Activated CD4-positive, alpha-beta memory T cell treated with anti-CD3 and anti-CD28 coated beads, Interleukin-2, amount 10 ng/mL, durations not matched to agents 7 days and 5 days (primary cell): ENCODE measurements around the gene MYRIP. TPM values are rescaled to one million over a fixed set of nuclear protein-coding genes. Genes with fewer than 3 reads are reported as not detected.
"Not testable (repeated sequence)": the region's sequence is repeated elsewhere in the genome, so short reads cannot be mapped to it uniquely, and the experiment has no call there.

Source experiments
- CTCF ChIA-PET: fragments of 350-600 bp; sonication (Branson Sonifier 250); formaldehyde crosslinking; loops from one replicate; lab custom pipeline; 2021; ENCODE audit warnings: antibody characterized with exemption, inconsistent platforms; lab: Charles Lee
- POLR2A ChIA-PET: fragments of 350-600 bp; sonication (Branson Sonifier 250); formaldehyde crosslinking; loops from one replicate; lab custom pipeline; 2021; ENCODE audit warnings: antibody characterized with exemption; lab: Charles Lee
- DNase-seq: peaks from one replicate; pipeline ENCODE4 v3.0.0-alpha.2; 2020
- H3K27ac Mint-ChIP-seq: one replicate; pipeline ENCODE4 v1.8.0; 2021; ENCODE audit warnings: mild to moderate bottlenecking, mixed read lengths
- H3K27me3 Mint-ChIP-seq: one replicate; pipeline ENCODE4 v1.8.0; 2021; ENCODE audit warnings: mixed read lengths
- H3K36me3 Mint-ChIP-seq: one replicate; pipeline ENCODE4 v1.8.0; 2021; ENCODE audit warnings: low read depth, mixed read lengths
- H3K4me1 Mint-ChIP-seq: one replicate; pipeline ENCODE4 v1.8.0; 2021; ENCODE audit warnings: mixed read lengths
- H3K4me3 Mint-ChIP-seq: one replicate; pipeline ENCODE4 v1.8.0; 2021; ENCODE audit warnings: mild to moderate bottlenecking, mixed read lengths
- H3K9me3 Mint-ChIP-seq: one replicate; pipeline ENCODE4 v1.8.0; 2021; ENCODE audit warnings: mixed read lengths
- total RNA-seq, 2 experiments: library from RNA; stranded (reverse); gene quantifications; one replicate each; pipeline ENCODE4 v1.2.3, GENCODE V29; 2021

The MYRIP gene
- total RNA-seq, 2 experiments from 2014 or later, result not detected

GRCh38 chr3:39811561-39811960 is 2.2 kb downstream of the MYRIP start:
- no peak for DNase-seq
- Mint-ChIP-seq H3K27me3 (peaks cover 48% of the 10 kb centered on the region), H3K9me3 (no peaks in the 10 kb centered on the region), H3K4me1 (peaks cover 12% of the 10 kb centered on the region), H3K4me3 (no peak overlapping the region), H3K27ac (no peak overlapping the region), H3K36me3 (peaks cover 8% of the 10 kb centered on the region)
- ChIA-PET POLR2A (no interaction called here), CTCF (no interaction called here)

- no peak for DNase-seq
- peaks cover 39% of the 10 kb centered on the region for H3K27me3 Mint-ChIP-seq
Observed at GRCh38 chr3:39812537-39812936, 3.1 kb downstream of the MYRIP start.

DNA sequence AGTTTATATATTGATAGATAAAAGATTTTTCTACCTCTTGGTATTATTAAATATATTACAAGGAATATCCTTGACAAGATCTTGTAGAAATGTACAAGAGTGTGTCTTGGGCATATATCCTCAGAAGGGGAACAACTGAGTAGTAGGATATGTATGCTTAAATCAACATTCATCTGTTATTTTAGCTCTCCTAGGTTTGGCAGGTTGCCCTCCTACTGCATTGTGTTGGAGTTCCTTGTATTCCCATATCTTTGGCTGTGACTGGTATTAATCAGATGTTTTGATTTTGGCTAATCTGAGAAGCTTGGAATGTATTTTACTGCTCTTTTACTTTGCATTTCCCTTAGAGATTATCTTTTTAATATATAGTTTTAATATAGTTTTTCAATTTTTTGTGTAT is 4.6 kb downstream of the MYRIP start:
- no peak for DNase-seq
- H3K36me3 Mint-ChIP-seq, result peaks cover 4% of the 10 kb centered on the region
- POLR2A ChIA-PET, result no interaction called here
- H3K4me1 Mint-ChIP-seq, result peaks cover 8% of the 10 kb centered on the region
- no peak overlapping the region for H3K4me3 Mint-ChIP-seq
- CTCF ChIA-PET, result no interaction called here
- no peak overlapping the region for H3K27ac Mint-ChIP-seq
- H3K9me3 Mint-ChIP-seq, result no peaks in the 10 kb centered on the region
- H3K27me3 Mint-ChIP-seq, result peaks cover 25% of the 10 kb centered on the region

More at GRCh38 chr3:39812537-39812936, 3.1 kb downstream of the MYRIP start:
- CTCF ChIA-PET, result no interaction called here
- Mint-ChIP-seq H3K36me3 (peaks cover 8% of the 10 kb centered on the region), H3K4me3 (no peak overlapping the region), H3K9me3 (no peaks in the 10 kb centered on the region), H3K4me1 (peaks cover 12% of the 10 kb centered on the region), H3K27ac (no peak overlapping the region)
- POLR2A ChIA-PET, result no interaction called here

DNA sequence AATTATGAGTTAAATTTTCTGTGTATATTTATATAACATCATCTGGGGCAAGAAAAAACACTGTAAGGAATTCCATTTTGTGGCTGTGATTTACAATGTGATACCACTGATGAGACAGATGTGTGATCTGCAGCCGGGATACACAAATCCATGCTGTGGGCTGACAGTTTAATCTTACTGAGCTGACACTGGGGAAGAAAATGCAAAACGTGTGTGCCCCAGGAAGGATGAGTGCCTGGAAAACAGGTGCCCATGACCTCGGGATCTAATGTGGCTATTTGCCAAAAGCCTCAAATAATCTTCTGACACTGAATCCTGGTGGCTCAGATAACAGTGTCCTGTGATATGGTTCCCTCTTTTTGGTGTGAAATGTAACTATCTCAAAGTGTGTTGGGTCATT is 10.5 kb downstream of the MYRIP start:
- DNase-seq, result no peak
- Mint-ChIP-seq H3K9me3 (no peaks in the 10 kb centered on the region), H3K27ac (no peak overlapping the region), H3K4me3 (no peak overlapping the region), H3K4me1 (no peaks in the 10 kb centered on the region), H3K36me3 (no peaks in the 10 kb centered on the region), H3K27me3 (peaks cover under 1% of the 10 kb centered on the region)
- CTCF ChIA-PET, result no interaction called here
- POLR2A ChIA-PET, result no interaction called here

GRCh38 chr3:39833764-39834163 is 24.4 kb downstream of the MYRIP start:
- H3K4me1 Mint-ChIP-seq, H3K4me3 Mint-ChIP-seq, H3K36me3 Mint-ChIP-seq, H3K9me3 Mint-ChIP-seq, H3K27me3 Mint-ChIP-seq, CTCF ChIA-PET, DNase-seq, POLR2A ChIA-PET, H3K27ac Mint-ChIP-seq: not testable (repeated sequence)

DNA sequence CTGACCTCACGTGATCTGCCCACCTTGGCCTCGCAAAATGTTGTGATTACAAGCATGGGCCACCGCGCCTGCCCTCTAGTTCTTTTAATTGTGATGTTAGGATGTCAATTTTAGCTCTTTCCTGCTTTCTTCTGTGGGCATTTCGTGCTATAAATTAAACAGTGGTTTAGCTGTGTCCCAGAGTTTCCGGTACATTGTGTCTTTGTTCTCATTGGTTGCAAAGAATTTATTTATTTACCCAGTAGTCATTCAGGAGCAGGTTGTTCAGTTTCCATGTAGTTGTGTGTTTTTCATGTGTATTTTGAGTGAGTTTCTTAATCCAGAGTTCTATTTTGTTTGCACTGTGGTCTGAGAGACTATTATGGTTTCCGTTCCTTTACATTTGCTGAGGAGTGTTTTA is 30.1 kb downstream of the MYRIP start:
- DNase-seq, result no peak
- H3K27ac Mint-ChIP-seq, result no peak overlapping the region
- peaks cover 7% of the 10 kb centered on the region for H3K9me3 Mint-ChIP-seq

GRCh38 chr3:39843440-39843839 is 34.0 kb downstream of the MYRIP start:
- Mint-ChIP-seq H3K4me3 (no peak overlapping the region), H3K36me3 (no peaks in the 10 kb centered on the region)

More for the DNA sequence above, 30.1 kb downstream of the MYRIP start:
- peaks cover 3% of the 10 kb centered on the region for H3K27me3 Mint-ChIP-seq
- POLR2A ChIA-PET, result no interaction called here
- no peaks in the 10 kb centered on the region for H3K4me1 Mint-ChIP-seq
- CTCF ChIA-PET, result no interaction called here
- H3K36me3 Mint-ChIP-seq, result no peaks in the 10 kb centered on the region
- H3K4me3 Mint-ChIP-seq, result no peak overlapping the region

DNA sequence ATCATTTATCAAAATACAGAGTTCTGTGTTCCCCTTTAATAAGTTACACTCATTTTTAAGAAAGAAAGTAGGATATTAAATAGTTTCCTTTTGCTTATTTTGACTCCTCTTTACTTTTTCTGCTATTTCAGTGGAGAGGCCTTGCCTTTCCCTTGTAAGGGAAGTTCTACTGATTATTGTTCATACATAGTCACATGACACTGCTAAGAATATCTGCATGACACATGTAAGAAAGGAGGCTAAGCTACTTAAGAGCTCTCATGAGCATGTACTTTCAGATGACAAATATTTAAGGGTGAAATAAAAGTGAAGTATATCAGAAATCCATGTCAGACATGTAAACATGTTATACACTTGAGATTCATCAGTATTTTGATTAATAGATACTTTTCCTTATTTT is 39.0 kb downstream of the MYRIP start:
- peaks cover under 1% of the 10 kb centered on the region for H3K9me3 Mint-ChIP-seq
- POLR2A ChIA-PET, result no interaction called here
- H3K4me3 Mint-ChIP-seq, result no peak overlapping the region
- CTCF ChIA-PET, result no interaction called here
- H3K4me1 Mint-ChIP-seq, result no peaks in the 10 kb centered on the region
- H3K27me3 Mint-ChIP-seq, result no peaks in the 10 kb centered on the region
- no peak for DNase-seq
- H3K27ac Mint-ChIP-seq, result no peak overlapping the region
- H3K36me3 Mint-ChIP-seq, result no peaks in the 10 kb centered on the region

More at GRCh38 chr3:39843440-39843839, 34.0 kb downstream of the MYRIP start:
- no peak for DNase-seq
- ChIA-PET CTCF (no interaction called here), POLR2A (no interaction called here)
- peaks cover 3% of the 10 kb centered on the region for H3K27me3 Mint-ChIP-seq
- no peaks in the 10 kb centered on the region for H3K4me1 Mint-ChIP-seq
- H3K27ac Mint-ChIP-seq, result no peak overlapping the region
- peaks cover 5% of the 10 kb centered on the region for H3K9me3 Mint-ChIP-seq

- DNase-seq, result no peak
- no peak overlapping the region for H3K4me3 Mint-ChIP-seq
- no peaks in the 10 kb centered on the region for H3K36me3 Mint-ChIP-seq
- no peaks in the 10 kb centered on the region for H3K9me3 Mint-ChIP-seq
- ChIA-PET CTCF (no interaction called here), POLR2A (no interaction called here)
- no peaks in the 10 kb centered on the region for H3K4me1 Mint-ChIP-seq
- H3K27me3 Mint-ChIP-seq, result no peaks in the 10 kb centered on the region
- H3K27ac Mint-ChIP-seq, result no peak overlapping the region
Observed at GRCh38 chr3:39849992-39850715, 40.7 kb downstream of the MYRIP start.

GRCh38 chr3:39850716-39851032 is 41.3 kb downstream of the MYRIP start:
- Mint-ChIP-seq H3K36me3 (no peaks in the 10 kb centered on the region), H3K4me1 (no peaks in the 10 kb centered on the region), H3K27me3 (no peaks in the 10 kb centered on the region), H3K27ac (no peak overlapping the region), H3K9me3 (no peaks in the 10 kb centered on the region), H3K4me3 (no peak overlapping the region)
- ChIA-PET CTCF (no interaction called here), POLR2A (no interaction called here)
- no peak for DNase-seq

DNA sequence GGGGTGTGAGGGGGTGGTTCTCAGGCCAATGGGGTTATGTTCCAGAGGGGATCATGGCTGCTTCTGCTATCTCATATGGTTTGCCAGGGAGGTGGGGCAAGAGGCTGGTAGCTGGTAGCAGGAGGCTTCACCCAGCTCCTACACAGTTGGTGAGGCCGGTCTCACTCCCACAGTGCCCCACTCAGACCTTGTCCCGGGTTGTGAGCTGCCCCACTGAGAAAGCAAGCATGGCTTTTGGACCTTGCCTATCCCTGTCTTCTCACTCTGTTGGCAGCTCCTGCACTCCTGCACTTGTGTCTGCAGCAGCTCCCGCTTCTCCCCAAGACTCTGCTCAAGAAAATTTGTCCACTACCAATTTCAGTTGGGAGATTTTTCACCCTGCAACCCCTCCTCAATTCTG is 46.1 kb downstream of the MYRIP start:
- CTCF ChIA-PET, result no interaction called here
- POLR2A ChIA-PET, result no interaction called here

GRCh38 chr3:39869890-39870289 is 60.5 kb downstream of the MYRIP start:
- no peak for DNase-seq
- Mint-ChIP-seq H3K36me3 (no peaks in the 10 kb centered on the region), H3K27ac (no peak overlapping the region), H3K9me3 (no peaks in the 10 kb centered on the region), H3K4me3 (no peak overlapping the region), H3K27me3 (no peaks in the 10 kb centered on the region), H3K4me1 (no peaks in the 10 kb centered on the region)
- ChIA-PET CTCF (no interaction called here), POLR2A (no interaction called here)

More for the DNA sequence above, 46.1 kb downstream of the MYRIP start:
- Mint-ChIP-seq H3K4me3 (no peak overlapping the region), H3K27me3 (no peaks in the 10 kb centered on the region), H3K36me3 (no peaks in the 10 kb centered on the region), H3K4me1 (no peaks in the 10 kb centered on the region), H3K9me3 (peaks cover 2% of the 10 kb centered on the region), H3K27ac (no peak overlapping the region)
- no peak for DNase-seq

GRCh38 chr3:39870706-39871105 is 61.3 kb downstream of the MYRIP start:
- CTCF ChIA-PET, result no interaction called here
- no peaks in the 10 kb centered on the region for H3K4me1 Mint-ChIP-seq
- no peak overlapping the region for H3K4me3 Mint-ChIP-seq
- POLR2A ChIA-PET, result no interaction called here
- no peaks in the 10 kb centered on the region for H3K9me3 Mint-ChIP-seq
- H3K27me3 Mint-ChIP-seq, result no peaks in the 10 kb centered on the region
- DNase-seq, result no peak
- no peak overlapping the region for H3K27ac Mint-ChIP-seq
- no peaks in the 10 kb centered on the region for H3K36me3 Mint-ChIP-seq

- H3K4me3 Mint-ChIP-seq, result no peak overlapping the region
- H3K9me3 Mint-ChIP-seq, result no peaks in the 10 kb centered on the region
- no peak overlapping the region for H3K27ac Mint-ChIP-seq
- no peaks in the 10 kb centered on the region for H3K36me3 Mint-ChIP-seq
- POLR2A ChIA-PET, result no interaction called here
- no peak for DNase-seq
- H3K4me1 Mint-ChIP-seq, result no peaks in the 10 kb centered on the region
- CTCF ChIA-PET, result interaction anchor here (0.6 kb wide), 1 partner anchor 524 kb away, joined by 3 read pairs; no protein-coding TSS in a partner anchor
- no peaks in the 10 kb centered on the region for H3K27me3 Mint-ChIP-seq
Observed at GRCh38 chr3:39879581-39879980, 70.2 kb downstream of the MYRIP start.
